HepG2 (cell line): Measurements from ENCODE around the gene FDPS. TPM values are rescaled to one million over a fixed set of nuclear protein-coding genes. Genes with fewer than 3 reads are reported as not detected.

Experiments used
- EP300 ChIP-seq, 3 experiments: sonication (generic) in 1 of 3; formaldehyde crosslinking in 1 of 3; IDR thresholded peaks; 2 replicates each; pipeline versions ENCODE4 v1.5.1 to v1.6.1; 2011 to 2020; ENCODE audit warnings: low read depth in 2 of 3, low read length in 2 of 3, borderline replicate concordance in 1 of 3, improper control_type of control experiment in 1 of 3, mild to moderate bottlenecking in 1 of 3, missing genetic modification reagents in 1 of 3, moderate library complexity in 1 of 3
- ESRRA ChIP-seq: sonication (generic); formaldehyde crosslinking; IDR thresholded peaks from 2 replicates; pipeline ENCODE4 v1.5.1; 2020; ENCODE audit warnings: mild to moderate bottlenecking, low read depth, missing genetic modification reagents
- ETV5 ChIP-seq: IDR thresholded peaks from 2 replicates; pipeline ENCODE4 v1.6.1; 2018; ENCODE audit warnings: missing biosample characterization, missing genetic modification reagents, inconsistent platforms, borderline replicate concordance
- FLYWCH1 ChIP-seq: sonication (generic); formaldehyde crosslinking; IDR thresholded peaks from 2 replicates; pipeline ENCODE4 v1.8.1; 2023; ENCODE audit warnings: mild to moderate bottlenecking, missing genetic modification reagents
- IKZF1 ChIP-seq: fragments of 450-650 bp; IDR thresholded peaks from 2 replicates; pipeline ENCODE4 v1.7.1; 2016
- PHF20 ChIP-seq: sonication (generic); formaldehyde crosslinking; IDR thresholded peaks from 2 replicates; pipeline ENCODE4 v1.5.0; 2020; ENCODE audit warnings: mild to moderate bottlenecking, missing genetic modification reagents
- RCOR2 ChIP-seq: IDR thresholded peaks from 2 replicates; pipeline ENCODE4 v1.6.1; 2016; ENCODE audit warnings: missing biosample characterization, missing genetic modification reagents
- ZIK1 ChIP-seq: sonication (generic); formaldehyde crosslinking; IDR thresholded peaks from 2 replicates; pipeline ENCODE4 v1.5.0; 2020; ENCODE audit warnings: mild to moderate bottlenecking, low read depth, missing genetic modification reagents, borderline replicate concordance
- ZNF329 ChIP-seq: sonication (generic); formaldehyde crosslinking; IDR thresholded peaks from 2 replicates; pipeline ENCODE4 v1.9.0; 2021; ENCODE audit warnings: low read depth, mild to moderate bottlenecking, missing genetic modification reagents
- ZNF496 ChIP-seq: sonication (generic); formaldehyde crosslinking; IDR thresholded peaks from 2 replicates; pipeline ENCODE4 v1.8.1; 2023; ENCODE audit warnings: mild to moderate bottlenecking, moderate library complexity, missing genetic modification reagents; ENCODE audit not compliant: insufficient replicate concordance
- polyA plus RNA-seq, 8 experiments: library from polyadenylated mRNA; depleted of rRNA in 3 of 8; stranded (reverse) in 7 of 8; unstranded in 1 of 8; fragments of >200 nt; fragmentation: Illumina TruSeq in 4 of 8; extraction: Trizol in 4 of 8; gene quantifications; 2 replicates each; pipeline versions ENCODE4 v1.2.1 to v1.2.3, GENCODE V29; 2011 to 2016; ENCODE audit warnings: low read depth in 4 of 8, missing spikeins in 1 of 8, mixed read lengths in 1 of 8; ENCODE audit not compliant: insufficient read depth in 1 of 8
- total RNA-seq, 5 experiments: library from RNA; depleted of rRNA; stranded (reverse); fragments of >200 nt; fragmentation: Illumina TruSeq; extraction: Trizol; gene quantifications; 2 replicates each; pipeline ENCODE4 v1.2.3, GENCODE V29; 2016; ENCODE audit warnings: low read depth in 1 of 5
- TF ChIP-seq, protein P1 (sequence below): sonication (generic); formaldehyde crosslinking; IDR thresholded peaks from 2 replicates; pipeline ENCODE4 v1.4.0; 2020; ENCODE audit warnings: mild to moderate bottlenecking, missing genetic modification reagents
- TF ChIP-seq, protein P2 (sequence below): IDR thresholded peaks from 2 replicates; pipeline ENCODE4 v1.6.1; 2016; ENCODE audit warnings: missing compliant biosample characterization, missing genetic modification reagents, borderline replicate concordance
- TF ChIP-seq, protein P3 (sequence below): sonication (generic); formaldehyde crosslinking; IDR thresholded peaks from 2 replicates; pipeline ENCODE4 v1.5.0; 2020; ENCODE audit warnings: mild to moderate bottlenecking, missing genetic modification reagents, borderline replicate concordance
- TF ChIP-seq, protein P4 (sequence below): sonication (generic); formaldehyde crosslinking; IDR thresholded peaks from 2 replicates; pipeline ENCODE4 v1.5.0; 2020; ENCODE audit warnings: mild to moderate bottlenecking, missing genetic modification reagents
- TF ChIP-seq, protein P5 (sequence below): sonication (generic); formaldehyde crosslinking; IDR thresholded peaks from 2 replicates; pipeline ENCODE4 v1.8.1; 2022; ENCODE audit warnings: mild to moderate bottlenecking, missing genetic modification reagents

Gene FDPS
- total and polyA plus RNA-seq, 2 of the 13 experiments (the other 11 are each of a cell fraction or from before 2014, with no cell fraction given), result 264 to 519 TPM

DNA sequence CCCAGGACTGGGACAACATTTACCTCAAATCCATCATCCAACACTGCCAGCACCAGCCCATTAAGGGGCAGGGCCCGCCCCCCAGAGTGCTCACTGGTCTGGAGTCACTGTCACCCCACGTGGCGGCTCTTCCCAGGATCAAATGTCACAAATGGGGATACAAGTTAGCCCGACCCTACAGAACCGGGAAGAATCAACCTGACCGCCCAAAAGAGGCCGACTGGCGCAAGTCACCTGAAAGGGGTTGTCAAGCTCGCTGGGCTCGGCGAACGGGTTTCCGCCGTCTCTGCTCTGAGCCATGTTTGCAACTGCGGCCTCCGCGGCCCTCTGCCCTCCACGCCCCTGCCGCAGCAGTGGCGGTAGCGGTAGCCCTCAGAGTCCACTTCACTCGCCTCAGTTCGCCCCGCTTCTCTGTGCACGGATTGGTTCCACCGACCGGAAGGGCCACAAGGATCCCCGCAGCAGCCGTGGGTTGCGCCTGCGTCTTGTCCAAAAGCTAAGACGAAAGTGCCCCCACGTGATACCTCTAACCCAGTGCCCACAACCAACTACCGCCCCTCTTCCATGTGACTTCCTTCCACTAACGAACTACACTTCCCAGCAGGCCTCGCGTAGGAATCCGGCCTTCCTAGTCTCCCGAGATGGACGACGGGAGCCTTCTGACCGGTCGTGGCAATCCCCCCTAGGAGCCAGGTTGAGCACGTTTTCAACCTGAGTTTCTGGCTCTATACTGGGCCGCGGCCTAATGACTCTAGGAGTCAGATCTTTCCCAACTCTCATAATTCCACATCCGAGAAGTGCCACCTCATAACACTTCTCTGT lies 46.6 kb upstream of the FDPS start, which contains the start of gene SCAMP3 (continued):
- TF ChIP-seq, protein P1, sequence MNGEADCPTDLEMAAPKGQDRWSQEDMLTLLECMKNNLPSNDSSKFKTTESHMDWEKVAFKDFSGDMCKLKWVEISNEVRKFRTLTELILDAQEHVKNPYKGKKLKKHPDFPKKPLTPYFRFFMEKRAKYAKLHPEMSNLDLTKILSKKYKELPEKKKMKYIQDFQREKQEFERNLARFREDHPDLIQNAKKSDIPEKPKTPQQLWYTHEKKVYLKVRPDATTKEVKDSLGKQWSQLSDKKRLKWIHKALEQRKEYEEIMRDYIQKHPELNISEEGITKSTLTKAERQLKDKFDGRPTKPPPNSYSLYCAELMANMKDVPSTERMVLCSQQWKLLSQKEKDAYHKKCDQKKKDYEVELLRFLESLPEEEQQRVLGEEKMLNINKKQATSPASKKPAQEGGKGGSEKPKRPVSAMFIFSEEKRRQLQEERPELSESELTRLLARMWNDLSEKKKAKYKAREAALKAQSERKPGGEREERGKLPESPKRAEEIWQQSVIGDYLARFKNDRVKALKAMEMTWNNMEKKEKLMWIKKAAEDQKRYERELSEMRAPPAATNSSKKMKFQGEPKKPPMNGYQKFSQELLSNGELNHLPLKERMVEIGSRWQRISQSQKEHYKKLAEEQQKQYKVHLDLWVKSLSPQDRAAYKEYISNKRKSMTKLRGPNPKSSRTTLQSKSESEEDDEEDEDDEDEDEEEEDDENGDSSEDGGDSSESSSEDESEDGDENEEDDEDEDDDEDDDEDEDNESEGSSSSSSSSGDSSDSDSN (CRISPR knock-in tag), result peak; percentile 79
- TF ChIP-seq ZNF496 (CRISPR knock-in tag) (no peak), PHF20 (peak; percentile 82), ZIK1 (CRISPR knock-in tag) (0 out of 2 replicates have a peak, but pooled peaks have one; percentile 51), ESRRA (CRISPR knock-in tag) (peak; percentile 20; the same call in 1 of the 2 replicates), ZNF329 (0 out of 2 replicates have a peak, but pooled peaks have one; percentile 45), EP300 (IDR thresholded peaks at IDR 0.05; ENCODE audit: low read depth in 2 of 2, low read length in 2 of 2) (no peak; a peak in 1 of 4 replicates), EP300 (CRISPR knock-in tag; IDR thresholded peaks at IDR 0.05; ENCODE audit: borderline replicate concordance) (0 out of 2 replicates have a peak, but pooled peaks have one; percentile 8), ETV5 (CRISPR knock-in tag) (peak; percentile 75), RCOR2 (CRISPR knock-in tag) (no peak), IKZF1 (no peak), FLYWCH1 (CRISPR knock-in tag) (no peak)
- TF ChIP-seq, protein P2, sequence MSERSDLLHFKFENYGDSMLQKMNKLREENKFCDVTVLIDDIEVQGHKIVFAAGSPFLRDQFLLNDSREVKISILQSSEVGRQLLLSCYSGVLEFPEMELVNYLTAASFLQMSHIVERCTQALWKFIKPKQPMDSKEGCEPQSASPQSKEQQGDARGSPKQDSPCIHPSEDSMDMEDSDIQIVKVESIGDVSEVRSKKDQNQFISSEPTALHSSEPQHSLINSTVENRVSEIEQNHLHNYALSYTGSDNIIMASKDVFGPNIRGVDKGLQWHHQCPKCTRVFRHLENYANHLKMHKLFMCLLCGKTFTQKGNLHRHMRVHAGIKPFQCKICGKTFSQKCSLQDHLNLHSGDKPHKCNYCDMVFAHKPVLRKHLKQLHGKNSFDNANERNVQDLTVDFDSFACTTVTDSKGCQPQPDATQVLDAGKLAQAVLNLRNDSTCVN, result peak; percentile 84
- TF ChIP-seq, protein P3, sequence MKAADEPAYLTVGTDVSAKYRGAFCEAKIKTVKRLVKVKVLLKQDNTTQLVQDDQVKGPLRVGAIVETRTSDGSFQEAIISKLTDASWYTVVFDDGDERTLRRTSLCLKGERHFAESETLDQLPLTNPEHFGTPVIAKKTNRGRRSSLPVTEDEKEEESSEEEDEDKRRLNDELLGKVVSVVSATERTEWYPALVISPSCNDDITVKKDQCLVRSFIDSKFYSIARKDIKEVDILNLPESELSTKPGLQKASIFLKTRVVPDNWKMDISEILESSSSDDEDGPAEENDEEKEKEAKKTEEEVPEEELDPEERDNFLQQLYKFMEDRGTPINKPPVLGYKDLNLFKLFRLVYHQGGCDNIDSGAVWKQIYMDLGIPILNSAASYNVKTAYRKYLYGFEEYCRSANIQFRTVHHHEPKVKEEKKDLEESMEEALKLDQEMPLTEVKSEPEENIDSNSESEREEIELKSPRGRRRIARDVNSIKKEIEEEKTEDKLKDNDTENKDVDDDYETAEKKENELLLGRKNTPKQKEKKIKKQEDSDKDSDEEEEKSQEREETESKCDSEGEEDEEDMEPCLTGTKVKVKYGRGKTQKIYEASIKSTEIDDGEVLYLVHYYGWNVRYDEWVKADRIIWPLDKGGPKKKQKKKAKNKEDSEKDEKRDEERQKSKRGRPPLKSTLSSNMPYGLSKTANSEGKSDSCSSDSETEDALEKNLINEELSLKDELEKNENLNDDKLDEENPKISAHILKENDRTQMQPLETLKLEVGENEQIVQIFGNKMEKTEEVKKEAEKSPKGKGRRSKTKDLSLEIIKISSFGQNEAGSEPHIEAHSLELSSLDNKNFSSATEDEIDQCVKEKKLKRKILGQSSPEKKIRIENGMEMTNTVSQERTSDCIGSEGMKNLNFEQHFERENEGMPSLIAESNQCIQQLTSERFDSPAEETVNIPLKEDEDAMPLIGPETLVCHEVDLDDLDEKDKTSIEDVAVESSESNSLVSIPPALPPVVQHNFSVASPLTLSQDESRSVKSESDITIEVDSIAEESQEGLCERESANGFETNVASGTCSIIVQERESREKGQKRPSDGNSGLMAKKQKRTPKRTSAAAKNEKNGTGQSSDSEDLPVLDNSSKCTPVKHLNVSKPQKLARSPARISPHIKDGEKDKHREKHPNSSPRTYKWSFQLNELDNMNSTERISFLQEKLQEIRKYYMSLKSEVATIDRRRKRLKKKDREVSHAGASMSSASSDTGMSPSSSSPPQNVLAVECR (CRISPR knock-in tag), result peak; percentile 98
- TF ChIP-seq, protein P4, sequence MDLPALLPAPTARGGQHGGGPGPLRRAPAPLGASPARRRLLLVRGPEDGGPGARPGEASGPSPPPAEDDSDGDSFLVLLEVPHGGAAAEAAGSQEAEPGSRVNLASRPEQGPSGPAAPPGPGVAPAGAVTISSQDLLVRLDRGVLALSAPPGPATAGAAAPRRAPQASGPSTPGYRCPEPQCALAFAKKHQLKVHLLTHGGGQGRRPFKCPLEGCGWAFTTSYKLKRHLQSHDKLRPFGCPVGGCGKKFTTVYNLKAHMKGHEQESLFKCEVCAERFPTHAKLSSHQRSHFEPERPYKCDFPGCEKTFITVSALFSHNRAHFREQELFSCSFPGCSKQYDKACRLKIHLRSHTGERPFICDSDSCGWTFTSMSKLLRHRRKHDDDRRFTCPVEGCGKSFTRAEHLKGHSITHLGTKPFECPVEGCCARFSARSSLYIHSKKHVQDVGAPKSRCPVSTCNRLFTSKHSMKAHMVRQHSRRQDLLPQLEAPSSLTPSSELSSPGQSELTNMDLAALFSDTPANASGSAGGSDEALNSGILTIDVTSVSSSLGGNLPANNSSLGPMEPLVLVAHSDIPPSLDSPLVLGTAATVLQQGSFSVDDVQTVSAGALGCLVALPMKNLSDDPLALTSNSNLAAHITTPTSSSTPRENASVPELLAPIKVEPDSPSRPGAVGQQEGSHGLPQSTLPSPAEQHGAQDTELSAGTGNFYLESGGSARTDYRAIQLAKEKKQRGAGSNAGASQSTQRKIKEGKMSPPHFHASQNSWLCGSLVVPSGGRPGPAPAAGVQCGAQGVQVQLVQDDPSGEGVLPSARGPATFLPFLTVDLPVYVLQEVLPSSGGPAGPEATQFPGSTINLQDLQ (CRISPR knock-in tag), result no peak
- TF ChIP-seq, protein P5, sequence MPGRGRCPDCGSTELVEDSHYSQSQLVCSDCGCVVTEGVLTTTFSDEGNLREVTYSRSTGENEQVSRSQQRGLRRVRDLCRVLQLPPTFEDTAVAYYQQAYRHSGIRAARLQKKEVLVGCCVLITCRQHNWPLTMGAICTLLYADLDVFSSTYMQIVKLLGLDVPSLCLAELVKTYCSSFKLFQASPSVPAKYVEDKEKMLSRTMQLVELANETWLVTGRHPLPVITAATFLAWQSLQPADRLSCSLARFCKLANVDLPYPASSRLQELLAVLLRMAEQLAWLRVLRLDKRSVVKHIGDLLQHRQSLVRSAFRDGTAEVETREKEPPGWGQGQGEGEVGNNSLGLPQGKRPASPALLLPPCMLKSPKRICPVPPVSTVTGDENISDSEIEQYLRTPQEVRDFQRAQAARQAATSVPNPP (CRISPR knock-in tag), result peak; percentile 72
